NCI-H82 treated with DMSO at 0.1 percent for 48 hours (cell line): ENCODE data around the gene ZNF592.

ENCODE experiments used
- DNase-seq: peaks from one replicate; lab custom pipeline; 2025; ENCODE audit not compliant: unreplicated experiment; lab: John Stamatoyannopoulos, UW

ZNF592 gene

GRCh38 chr15:84804005-84804900 is 55.9 kb downstream of the ZNF592 start:
- no peak for DNase-seq

GRCh38 chr15:84805221-84805620 is 56.8 kb downstream of the ZNF592 start:
- no peak for DNase-seq

- DNase-seq = no peak
These were observed 58.8 kb downstream of the ZNF592 start for GRCh38 chr15:84807228-84807627.

- no peak for DNase-seq
These were observed 61.9 kb downstream of the ZNF592 start for GRCh38 chr15:84810073-84810840.

- no peak for DNase-seq
These were observed 62.8 kb downstream of the ZNF592 start for GRCh38 chr15:84811151-84811550.

GRCh38 chr15:84811828-84812227 is 63.4 kb downstream of the ZNF592 start:
- no peak for DNase-seq

GRCh38 chr15:84812842-84813241 is 64.5 kb downstream of the ZNF592 start:
- no peak for DNase-seq

GRCh38 chr15:84813435-84813834 is 65.0 kb downstream of the ZNF592 start:
- DNase-seq = no peak

GRCh38 chr15:84813931-84814330 is 65.5 kb downstream of the ZNF592 start:
- no peak for DNase-seq

GRCh38 chr15:84814916-84815315 is 66.5 kb downstream of the ZNF592 start:
- no peak for DNase-seq

- no peak for DNase-seq
These were observed 68.5 kb downstream of the ZNF592 start, which contains the start of gene ALPK3 for GRCh38 chr15:84816694-84817465. Gene ALPK3, plus strand, starts transcription at chr15:84817356. Its CDS starts 97 bp downstream, at chr15:84817453.

- DNase-seq = no peak
These were observed 69.2 kb downstream of the ZNF592 start for GRCh38 chr15:84817466-84818081.

- no peak for DNase-seq
These were observed 70.1 kb downstream of the ZNF592 start for GRCh38 chr15:84818261-84819131.

- no peak for DNase-seq
These were observed 70.9 kb downstream of the ZNF592 start for GRCh38 chr15:84819291-84819768.

GRCh38 chr15:84819791-84820190 is 71.4 kb downstream of the ZNF592 start:
- no peak for DNase-seq

- DNase-seq = no peak
These were observed 73.2 kb downstream of the ZNF592 start for GRCh38 chr15:84821501-84822021.

GRCh38 chr15:84822653-84823281 is 74.4 kb downstream of the ZNF592 start:
- DNase-seq = no peak

GRCh38 chr15:84823282-84823878 is 75.0 kb downstream of the ZNF592 start:
- DNase-seq = no peak
